RPMI7951 (cell line): ENCODE data around the gene TFB1M. TPM values are rescaled to one million over a fixed set of nuclear protein-coding genes. Genes with fewer than 3 reads are reported as not detected.

Source experiments
- DNase-seq: peaks from one replicate; pipeline ENCODE4 v3.0.0-alpha.2; 2012; ENCODE audit warnings: low read depth
- total RNA-seq: library from RNA; depleted of rRNA; stranded (reverse); fragments of >200 nt; shearing (Covaris generic); gene quantifications from 2 replicates; pipeline ENCODE4 v1.2.3, GENCODE V29; 2014; rRNA removed

TFB1M gene
- total RNA-seq, 1 experiment from 2014 or later, result 22.3 TPM

DNA sequence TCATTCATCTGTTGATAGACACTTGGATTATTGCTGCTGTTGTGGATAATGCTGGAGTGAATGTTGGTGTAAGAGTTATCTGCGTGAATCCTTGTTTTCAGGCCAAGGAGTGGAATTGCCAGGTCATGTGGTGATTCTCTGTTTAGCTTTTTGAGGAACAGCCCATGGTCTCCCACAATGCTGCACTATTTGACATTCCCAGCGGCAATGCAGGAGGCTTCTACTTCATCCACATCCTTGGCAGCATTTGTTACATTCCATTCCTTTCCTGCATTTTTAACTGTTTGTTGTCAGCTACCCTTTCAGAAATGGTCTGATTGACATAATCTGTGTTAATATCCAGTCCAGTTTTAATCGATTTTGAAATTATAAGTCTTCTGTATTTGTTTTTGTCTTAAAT, 102.2 kb downstream of the TFB1M start:
- DNase-seq, result no peak

DNA sequence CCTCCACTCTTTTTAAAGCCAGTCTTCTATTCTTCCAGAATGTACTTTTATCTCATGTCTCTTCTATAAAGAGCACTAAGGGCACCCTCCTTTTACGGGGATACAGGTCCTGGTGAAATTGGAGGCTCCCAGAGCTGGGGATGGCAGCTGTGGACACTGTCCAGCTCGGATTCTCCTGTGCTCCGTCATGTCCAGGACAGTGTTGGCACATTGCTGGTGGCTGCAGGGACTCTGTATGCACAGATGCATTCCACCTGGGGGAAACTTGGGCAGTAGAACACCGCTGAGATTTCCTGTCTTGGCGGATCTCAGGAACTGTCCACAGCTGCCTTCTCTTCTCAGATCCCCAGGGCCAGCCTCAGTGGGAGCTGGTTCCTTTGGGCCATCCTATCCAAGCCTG, 107.1 kb downstream of the TFB1M start:
- DNase-seq, result no peak

Other genes starting within 250 kb of the TFB1M start
- gene CLDN20, start 50.5 kb downstream of the TFB1M start, total RNA-seq, result not detected in 2 replicates
- not detected in 2 replicates for gene NOX3, start 141.4 kb upstream of the TFB1M start, total RNA-seq